GM18517 (cell line): ENCODE results near the gene METTL8.

Experiments
- ATAC-seq: cut with Tn5 transposase; IDR thresholded peaks from one replicate; pipeline ENCODE4 v1.9.1; 2021; ENCODE audit warnings: mild to moderate bottlenecking, moderate library complexity; ENCODE audit not compliant: unreplicated experiment

The METTL8 gene

GRCh38 chr2:171346723-171347557 lies 86.8 kb downstream of the METTL8 start:
- ATAC-seq: no peak

GRCh38 chr2:171345971-171346722 lies 87.6 kb downstream of the METTL8 start:
- no peak for ATAC-seq

- no peak for ATAC-seq
Measured at GRCh38 chr2:171344182-171344581, 89.6 kb downstream of the METTL8 start.

- no peak for ATAC-seq
Measured at GRCh38 chr2:171342067-171342413, 91.8 kb downstream of the METTL8 start.

- no peak for ATAC-seq
Measured at GRCh38 chr2:171341394-171342066, 92.3 kb downstream of the METTL8 start.

- ATAC-seq: no peak
Measured at GRCh38 chr2:171334946-171335345, 98.8 kb downstream of the METTL8 start.

GRCh38 chr2:171334171-171334570 lies 99.6 kb downstream of the METTL8 start:
- ATAC-seq: no peak

GRCh38 chr2:171330155-171330956 lies 103.4 kb downstream of the METTL8 start:
- ATAC-seq: no peak

GRCh38 chr2:171327043-171327496 lies 106.7 kb downstream of the METTL8 start:
- ATAC-seq: no peak

GRCh38 chr2:171325886-171326585 lies 107.8 kb downstream of the METTL8 start:
- ATAC-seq: peak; percentile 41

- peak; percentile 29 for ATAC-seq
Measured at GRCh38 chr2:171323971-171324528, 109.7 kb downstream of the METTL8 start.

- no peak for ATAC-seq
Measured at GRCh38 chr2:171322928-171323327, 110.9 kb downstream of the METTL8 start.

- no peak for ATAC-seq
Measured at GRCh38 chr2:171320731-171321130, 113.1 kb downstream of the METTL8 start.

- peak; percentile 34 for ATAC-seq
Measured at GRCh38 chr2:171320208-171320621, 113.6 kb downstream of the METTL8 start.

- ATAC-seq: peak; percentile 44
Measured at GRCh38 chr2:171319164-171319810, 114.5 kb downstream of the METTL8 start.

- no peak for ATAC-seq
Measured at GRCh38 chr2:171318463-171318934, 115.3 kb downstream of the METTL8 start.

- ATAC-seq: peak; percentile 41
Measured at GRCh38 chr2:171317492-171318125, 116.2 kb downstream of the METTL8 start.

GRCh38 chr2:171316755-171317337 lies 116.9 kb downstream of the METTL8 start:
- ATAC-seq: no peak
